Prostate gland (tissue), 2 donors: ENCODE measurements around the gene NBPF12.
"Not testable (repeated sequence)": the region's sequence is repeated elsewhere in the genome, so short reads cannot be mapped to it uniquely, and the experiment has no call there.

Experiments
- CTCF ChIP-seq, 4 experiments: fragments of 200-600 bp in 2 of 4; fragments of 450-650 bp in 2 of 4; sonication (generic) in 2 of 4; IDR thresholded peaks; 1 replicate in 3 of 4; 2 replicates in 1 of 4; pipeline ENCODE4 v1.5.1; 2016 to 2019; ENCODE audit warnings: antibody characterized with exemption in 4 of 4, mild to moderate bottlenecking in 2 of 4, moderate library complexity in 2 of 4
- POLR2AphosphoS5 ChIP-seq: sonication (generic); formaldehyde crosslinking; IDR thresholded peaks from one replicate; pipeline ENCODE4 v1.6.1; 2017; ENCODE audit warnings: antibody characterized with exemption

- TF ChIP-seq CTCF (IDR thresholded peaks at IDR 0.05); POLR2AphosphoS5: not testable (repeated sequence)
These were observed 3.5 kb upstream of the NBPF12 start for GRCh38 chr1:146934390-146935223.
